ENCODE data around the gene C2orf66.

C2orf66 gene

DNA sequence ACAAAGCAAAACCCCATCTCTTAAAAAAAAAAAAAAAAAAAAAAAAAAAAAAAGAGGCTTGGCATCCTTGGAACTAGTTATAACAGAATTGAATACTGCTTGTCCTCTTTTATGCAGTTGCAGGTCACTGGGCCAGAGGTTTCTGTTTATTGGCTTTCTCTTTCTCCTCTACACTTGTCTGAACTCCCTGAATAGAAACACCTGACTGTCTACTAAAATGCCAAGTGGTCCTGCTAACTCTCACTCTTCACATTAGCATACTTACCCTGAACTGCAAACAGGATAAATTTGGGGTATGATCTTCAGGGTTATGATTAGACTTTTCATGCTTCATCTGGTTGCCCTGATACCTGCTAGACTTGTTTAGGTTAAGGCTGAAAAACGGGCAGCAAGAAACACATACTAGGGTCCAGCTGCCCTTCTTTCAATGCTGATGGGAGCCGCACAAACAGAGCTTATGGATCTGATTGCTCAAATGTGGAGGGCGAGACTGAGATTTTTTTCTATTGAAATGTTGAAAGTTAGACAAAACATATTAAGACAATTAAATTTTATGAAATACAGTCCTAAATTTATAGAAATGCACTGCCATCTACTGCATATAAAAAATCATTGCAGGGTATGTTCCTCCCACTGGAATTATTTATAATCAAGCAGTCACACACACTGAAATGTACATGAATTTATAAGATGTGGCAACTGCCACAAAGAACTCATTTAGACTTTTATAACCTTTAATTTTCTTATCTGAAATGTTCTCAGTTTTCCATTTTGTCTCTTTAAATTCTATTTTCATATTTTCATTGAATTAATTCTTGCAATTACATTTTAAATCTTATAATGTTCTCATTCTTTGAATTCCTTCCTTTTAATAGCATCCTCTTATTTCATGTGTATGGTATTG lies 50.4 kb downstream of the C2orf66 start:
- DNase-seq = no peak
